HG03095 (cell line): ENCODE results near the gene SP1.
"Not testable (repeated sequence)": the region's sequence is repeated elsewhere in the genome, so short reads cannot be mapped to it uniquely, and the experiment has no call there.

Experiments used
- ATAC-seq: cut with Tn5 transposase; IDR thresholded peaks from one replicate; pipeline ENCODE4 v1.9.1; 2021; ENCODE audit warnings: moderate library complexity; ENCODE audit not compliant: unreplicated experiment

Gene SP1

GRCh38 chr12:53380104-53380793, at the start of gene SP1:
Gene SP1 (plus strand): TSS chr12:53380176. CDS start chr12:53380292, 116 bp downstream.
- peak; percentile 37 for ATAC-seq

- no peak for ATAC-seq
These were observed 49.3 kb upstream of the SP1 start for GRCh38 chr12:53330671-53331070.

GRCh38 chr12:53332339-53332738, 47.6 kb upstream of the SP1 start:
- ATAC-seq = not testable (repeated sequence)

GRCh38 chr12:53332744-53333143, 47.2 kb upstream of the SP1 start:
- no peak for ATAC-seq

- ATAC-seq = no peak
These were observed 46.7 kb upstream of the SP1 start for GRCh38 chr12:53333289-53333688.

- no peak for ATAC-seq
These were observed 46.1 kb upstream of the SP1 start for GRCh38 chr12:53333845-53334244.

GRCh38 chr12:53334822-53335221, 45.2 kb upstream of the SP1 start:
- ATAC-seq = no peak

- ATAC-seq = no peak
These were observed 43.7 kb upstream of the SP1 start, which contains the start of gene SP7 for GRCh38 chr12:53336181-53336681. Gene SP7 (minus strand): TSS chr12:53336354. CDS start chr12:53335646, 708 bp downstream.

GRCh38 chr12:53338017-53338416, 42.0 kb upstream of the SP1 start:
- no peak for ATAC-seq

GRCh38 chr12:53338916-53339315, 41.1 kb upstream of the SP1 start:
- ATAC-seq = no peak

- ATAC-seq = no peak
These were observed 39.6 kb upstream of the SP1 start for GRCh38 chr12:53340398-53340797.

GRCh38 chr12:53343449-53343848, 36.5 kb upstream of the SP1 start:
- ATAC-seq = no peak

- no peak for ATAC-seq
These were observed 36.0 kb upstream of the SP1 start for GRCh38 chr12:53343969-53344368.

- ATAC-seq = no peak
These were observed 35.5 kb upstream of the SP1 start for GRCh38 chr12:53344487-53344823.

- peak; percentile 62 for ATAC-seq
These were observed 35.0 kb upstream of the SP1 start for GRCh38 chr12:53344824-53345485.

- ATAC-seq = no peak
These were observed 34.3 kb upstream of the SP1 start for GRCh38 chr12:53345486-53346188.

- ATAC-seq = no peak
These were observed 33.5 kb upstream of the SP1 start for GRCh38 chr12:53346491-53346890.

- ATAC-seq = no peak
These were observed 32.1 kb upstream of the SP1 start for GRCh38 chr12:53347905-53348304.

- ATAC-seq = peak; percentile 65
These were observed 27.4 kb upstream of the SP1 start for GRCh38 chr12:53352331-53353256.

- no peak for ATAC-seq
These were observed 26.7 kb upstream of the SP1 start for GRCh38 chr12:53353257-53353655.

- no peak for ATAC-seq
These were observed 24.9 kb upstream of the SP1 start for GRCh38 chr12:53355121-53355520.
